ENCODE measurements around the gene B9D1.

- TF ChIP-seq CTCF (IDR thresholded peaks at IDR 0.05): no peak
- no peak for TF ChIP-seq POLR2A (IDR thresholded peaks at IDR 0.05)
Measured at GRCh38 chr17:19333736-19334290, 28.7 kb downstream of the B9D1 start.

All from testis (tissue), 2 donors.